Neural cell (in vitro differentiated cells): ENCODE results near the gene SLC44A1. TPM values are rescaled to one million over a fixed set of nuclear protein-coding genes. Genes with fewer than 3 reads are reported as not detected.
"Not testable (repeated sequence)": the region's sequence is repeated elsewhere in the genome, so short reads cannot be mapped to it uniquely, and the experiment has no call there.

Source experiments
- H2AFZ ChIP-seq: fragments of 200-600, 300-800 bp; sonication (generic), shearing (Covaris generic); 2 replicates; pipeline ENCODE4 v1.6.0; 2014; ENCODE audit warnings: low read depth, mild to moderate bottlenecking, antibody characterized with exemption, low read length, moderate library complexity
- H3F3A ChIP-seq: fragments of 200-600 bp; shearing (Covaris generic); 2 replicates; pipeline ENCODE4 v1.6.1; 2016; ENCODE audit warnings: mild to moderate bottlenecking, moderate library complexity, mixed read lengths, antibody characterized with exemption, low read length; ENCODE audit not compliant: insufficient read depth, poor library complexity, severe bottlenecking
- H3K27ac ChIP-seq: fragments of 200-600, 300-800 bp; sonication (generic), shearing (Covaris generic); 2 replicates; pipeline ENCODE4 v1.5.1; 2014; ENCODE audit warnings: mild to moderate bottlenecking, low read length, moderate library complexity
- H3K27me3 ChIP-seq: fragments of 300-800, 200-600 bp; sonication (generic), shearing (Covaris generic); 2 replicates; pipeline ENCODE4 v1.6.0; 2014; ENCODE audit warnings: mild to moderate bottlenecking, low read depth, low read length, moderate library complexity; ENCODE audit not compliant: insufficient read depth
- H3K36me3 ChIP-seq: fragments of 300-800, 200-600 bp; sonication (generic), shearing (Covaris generic); 2 replicates; pipeline ENCODE4 v1.5.1; 2014; ENCODE audit warnings: mild to moderate bottlenecking, antibody characterized with exemption, low read length, moderate library complexity; ENCODE audit not compliant: insufficient read depth
- H3K4me2 ChIP-seq: fragments of 300-800, 200-600 bp; sonication (generic), shearing (Covaris generic); 2 replicates; pipeline ENCODE4 v1.6.0; 2014; ENCODE audit warnings: mild to moderate bottlenecking, low read length
- H3K4me3 ChIP-seq: fragments of 300-800, 200-600 bp; sonication (generic), shearing (Covaris generic); 2 replicates; pipeline ENCODE4 v1.5.1; 2014; ENCODE audit warnings: mild to moderate bottlenecking, low read length, moderate library complexity
- H3K79me2 ChIP-seq: fragments of 200-600 bp; shearing (Covaris generic); replicated peaks from 2 replicates; pipeline ENCODE4 v1.6.0; 2014; ENCODE audit warnings: mild to moderate bottlenecking, low read length, moderate library complexity; ENCODE audit not compliant: insufficient read depth
- H3K9ac ChIP-seq: fragments of 300-800, 200-600 bp; sonication (generic), shearing (Covaris generic); 2 replicates; pipeline ENCODE4 v1.6.1; 2016; ENCODE audit warnings: mild to moderate bottlenecking, low read length, mixed read lengths
- H3K9me2 ChIP-seq: fragments of 200-600 bp; shearing (Covaris generic); 2 replicates; pipeline ENCODE4 v1.6.1; 2016; ENCODE audit warnings: mild to moderate bottlenecking, low read length, mixed read lengths; ENCODE audit not compliant: insufficient read depth
- H3K9me3 ChIP-seq: fragments of 200-600, 300-800 bp; sonication (generic), shearing (Covaris generic); 2 replicates; pipeline ENCODE4 v1.6.1; 2016; ENCODE audit warnings: mild to moderate bottlenecking, mixed run types, low read length, moderate library complexity, mixed read lengths
- H4K20me1 ChIP-seq: fragments of 200-600 bp; shearing (Covaris generic); 2 replicates; pipeline ENCODE4 v1.6.1; 2016; ENCODE audit warnings: mild to moderate bottlenecking, mixed run types; ENCODE audit not compliant: insufficient read depth
- EP300 ChIP-seq: fragments of 450-650 bp; conservative IDR thresholded peaks from 2 replicates; pipeline ENCODE4 v1.6.1; 2014; ENCODE audit warnings: antibody characterized with exemption, mild to moderate bottlenecking, moderate library complexity; ENCODE audit not compliant: poor library complexity, severe bottlenecking
- EZH2 ChIP-seq: fragments of 200-600, 300-800 bp; shearing (Covaris generic), sonication (generic); IDR thresholded peaks from 2 replicates; pipeline ENCODE4 v1.6.1; 2014; ENCODE audit warnings: antibody characterized with exemption, low read length, borderline replicate concordance, mild to moderate bottlenecking; ENCODE audit not compliant: insufficient read depth, poor library complexity, severe bottlenecking
- MXI1 ChIP-seq: fragments of 450-650 bp; conservative IDR thresholded peaks from 2 replicates; pipeline ENCODE4 v1.6.1; 2014; ENCODE audit warnings: antibody characterized with exemption, mild to moderate bottlenecking; ENCODE audit not compliant: poor library complexity, severe bottlenecking
- POLR2AphosphoS5 ChIP-seq: IDR thresholded peaks from 2 replicates; pipeline ENCODE4 v1.6.1; 2012
- SMC3 ChIP-seq: fragments of 450-650 bp; conservative IDR thresholded peaks from 2 replicates; pipeline ENCODE4 v1.6.1; 2014; ENCODE audit warnings: antibody characterized with exemption, mild to moderate bottlenecking, moderate library complexity; ENCODE audit not compliant: poor library complexity
- TAF1 ChIP-seq: IDR thresholded peaks from 2 replicates; pipeline ENCODE4 v1.6.1; 2012; ENCODE audit warnings: low read depth
- polyA plus RNA-seq: library from polyadenylated mRNA; depleted of rRNA; stranded (reverse); fragments of >200 nt; gene quantifications from 2 replicates; pipeline ENCODE4 v1.2.3, GENCODE V29; 2014
- TF ChIP-seq, protein P1 (sequence below): IDR thresholded peaks from 2 replicates; pipeline ENCODE4 v1.6.1; 2012; ENCODE audit warnings: borderline replicate concordance
- TF ChIP-seq, protein P2 (sequence below): fragments of 450-650 bp; IDR thresholded peaks from 2 replicates; pipeline ENCODE4 v1.5.1; 2014; ENCODE audit warnings: antibody characterized with exemption, mild to moderate bottlenecking, moderate library complexity; ENCODE audit not compliant: poor library complexity, severe bottlenecking

Gene SLC44A1
- polyA plus RNA-seq, 1 donor from 2014 or later = 3.9 TPM

DNA sequence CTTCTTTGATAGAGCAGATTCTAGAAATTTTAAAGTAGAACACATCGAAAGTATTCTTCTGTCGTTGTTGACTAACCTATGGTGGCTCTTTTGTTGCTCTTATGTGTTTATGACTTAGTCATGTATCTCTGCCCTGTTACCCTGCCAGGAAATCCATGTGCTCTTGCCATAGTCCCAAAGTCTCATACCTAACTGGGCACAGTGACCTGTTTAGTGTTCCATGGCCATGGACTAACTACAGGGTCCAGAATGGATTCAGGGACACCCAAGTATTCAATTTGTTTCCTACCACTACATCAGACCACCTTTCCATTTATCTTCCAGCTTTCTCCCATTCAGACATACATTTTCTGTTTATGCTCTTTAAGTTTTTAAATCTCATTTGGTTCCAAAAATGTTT is 18.0 kb downstream of the SLC44A1 start:
- no peaks in the 10 kb centered on the region for H3K36me3 ChIP-seq
- H3K9ac ChIP-seq = no peak overlapping the region
- TF ChIP-seq, protein P1, sequence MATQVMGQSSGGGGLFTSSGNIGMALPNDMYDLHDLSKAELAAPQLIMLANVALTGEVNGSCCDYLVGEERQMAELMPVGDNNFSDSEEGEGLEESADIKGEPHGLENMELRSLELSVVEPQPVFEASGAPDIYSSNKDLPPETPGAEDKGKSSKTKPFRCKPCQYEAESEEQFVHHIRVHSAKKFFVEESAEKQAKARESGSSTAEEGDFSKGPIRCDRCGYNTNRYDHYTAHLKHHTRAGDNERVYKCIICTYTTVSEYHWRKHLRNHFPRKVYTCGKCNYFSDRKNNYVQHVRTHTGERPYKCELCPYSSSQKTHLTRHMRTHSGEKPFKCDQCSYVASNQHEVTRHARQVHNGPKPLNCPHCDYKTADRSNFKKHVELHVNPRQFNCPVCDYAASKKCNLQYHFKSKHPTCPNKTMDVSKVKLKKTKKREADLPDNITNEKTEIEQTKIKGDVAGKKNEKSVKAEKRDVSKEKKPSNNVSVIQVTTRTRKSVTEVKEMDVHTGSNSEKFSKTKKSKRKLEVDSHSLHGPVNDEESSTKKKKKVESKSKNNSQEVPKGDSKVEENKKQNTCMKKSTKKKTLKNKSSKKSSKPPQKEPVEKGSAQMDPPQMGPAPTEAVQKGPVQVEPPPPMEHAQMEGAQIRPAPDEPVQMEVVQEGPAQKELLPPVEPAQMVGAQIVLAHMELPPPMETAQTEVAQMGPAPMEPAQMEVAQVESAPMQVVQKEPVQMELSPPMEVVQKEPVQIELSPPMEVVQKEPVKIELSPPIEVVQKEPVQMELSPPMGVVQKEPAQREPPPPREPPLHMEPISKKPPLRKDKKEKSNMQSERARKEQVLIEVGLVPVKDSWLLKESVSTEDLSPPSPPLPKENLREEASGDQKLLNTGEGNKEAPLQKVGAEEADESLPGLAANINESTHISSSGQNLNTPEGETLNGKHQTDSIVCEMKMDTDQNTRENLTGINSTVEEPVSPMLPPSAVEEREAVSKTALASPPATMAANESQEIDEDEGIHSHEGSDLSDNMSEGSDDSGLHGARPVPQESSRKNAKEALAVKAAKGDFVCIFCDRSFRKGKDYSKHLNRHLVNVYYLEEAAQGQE = no peak
- TF ChIP-seq SMC3 (no peak), EZH2 (no peak), TAF1 (no peak), MXI1 (no peak)
- TF ChIP-seq, protein P2, sequence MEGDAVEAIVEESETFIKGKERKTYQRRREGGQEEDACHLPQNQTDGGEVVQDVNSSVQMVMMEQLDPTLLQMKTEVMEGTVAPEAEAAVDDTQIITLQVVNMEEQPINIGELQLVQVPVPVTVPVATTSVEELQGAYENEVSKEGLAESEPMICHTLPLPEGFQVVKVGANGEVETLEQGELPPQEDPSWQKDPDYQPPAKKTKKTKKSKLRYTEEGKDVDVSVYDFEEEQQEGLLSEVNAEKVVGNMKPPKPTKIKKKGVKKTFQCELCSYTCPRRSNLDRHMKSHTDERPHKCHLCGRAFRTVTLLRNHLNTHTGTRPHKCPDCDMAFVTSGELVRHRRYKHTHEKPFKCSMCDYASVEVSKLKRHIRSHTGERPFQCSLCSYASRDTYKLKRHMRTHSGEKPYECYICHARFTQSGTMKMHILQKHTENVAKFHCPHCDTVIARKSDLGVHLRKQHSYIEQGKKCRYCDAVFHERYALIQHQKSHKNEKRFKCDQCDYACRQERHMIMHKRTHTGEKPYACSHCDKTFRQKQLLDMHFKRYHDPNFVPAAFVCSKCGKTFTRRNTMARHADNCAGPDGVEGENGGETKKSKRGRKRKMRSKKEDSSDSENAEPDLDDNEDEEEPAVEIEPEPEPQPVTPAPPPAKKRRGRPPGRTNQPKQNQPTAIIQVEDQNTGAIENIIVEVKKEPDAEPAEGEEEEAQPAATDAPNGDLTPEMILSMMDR = no peak
- no peaks in the 10 kb centered on the region for H4K20me1 ChIP-seq
- no peak overlapping the region for H3K4me3 ChIP-seq
- H3K4me2 ChIP-seq = no peak overlapping the region
- no peaks in the 10 kb centered on the region for H3K9me3 ChIP-seq
- H3K79me2 ChIP-seq = no peaks in the 10 kb centered on the region
- no peak overlapping the region for H3K27ac ChIP-seq
- H3F3A ChIP-seq = no peaks in the 10 kb centered on the region
- no peaks in the 10 kb centered on the region for H3K9me2 ChIP-seq
- H2AFZ ChIP-seq = no peak overlapping the region
- no peaks in the 10 kb centered on the region for H3K27me3 ChIP-seq

DNA sequence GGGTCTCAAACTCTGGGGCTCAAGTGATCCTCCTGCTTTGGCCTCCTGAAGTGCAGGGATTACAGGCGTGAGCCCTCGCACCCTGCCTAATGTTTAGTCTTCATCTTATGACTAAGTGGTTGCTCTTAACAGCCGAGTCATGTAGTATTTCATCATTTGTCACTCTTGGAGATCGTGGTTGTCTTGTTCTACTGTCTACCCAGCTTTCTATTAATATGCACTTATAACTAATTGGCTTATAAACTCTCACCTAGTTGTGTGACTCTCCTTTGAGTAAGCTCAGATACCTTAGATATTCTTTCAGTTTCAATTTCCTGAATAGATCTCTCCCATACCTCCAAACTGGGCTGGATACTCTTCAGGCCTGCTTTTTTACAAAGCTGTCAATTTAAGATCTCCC is 19.9 kb downstream of the SLC44A1 start:
- no peaks in the 10 kb centered on the region for H3K79me2 ChIP-seq
- H3K4me2 ChIP-seq = no peak overlapping the region

DNA sequence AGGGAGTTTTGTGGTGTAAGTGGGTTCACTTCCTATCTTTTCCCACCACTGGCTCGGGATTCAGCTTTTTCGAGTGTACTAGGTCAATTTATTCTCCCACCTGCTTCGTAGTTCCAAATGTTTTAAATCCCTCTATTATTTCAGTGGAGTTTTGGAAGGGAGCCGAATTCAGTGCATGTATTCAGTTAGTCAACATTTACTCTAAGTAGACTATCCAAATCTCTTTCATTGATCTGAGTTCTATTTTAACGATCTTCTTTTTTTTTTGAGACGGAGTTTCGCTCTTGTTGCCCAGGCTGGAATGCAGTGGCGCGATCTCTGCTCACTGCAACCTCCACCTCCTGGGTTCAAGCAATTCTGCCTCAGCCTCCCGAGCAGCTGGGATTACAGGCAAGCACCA is 23.8 kb downstream of the SLC44A1 start:
- not testable (repeated sequence) for H3K4me3 ChIP-seq

More for the DNA sequence above, 19.9 kb downstream of the SLC44A1 start:
- TF ChIP-seq, protein P1 = no peak
- no peak for TF ChIP-seq EZH2
- TF ChIP-seq EP300 = no peak
- TF ChIP-seq MXI1 = no peak
- no peak for TF ChIP-seq SMC3
- TF ChIP-seq TAF1 = no peak
- no peak for TF ChIP-seq POLR2AphosphoS5
- TF ChIP-seq, protein P2 = no peak
- H2AFZ ChIP-seq = no peak overlapping the region
- H3K9me2 ChIP-seq = no peaks in the 10 kb centered on the region
- H3K9ac ChIP-seq = no peak overlapping the region
- H3K36me3 ChIP-seq = no peaks in the 10 kb centered on the region
- no peak overlapping the region for H3K27ac ChIP-seq
- no peaks in the 10 kb centered on the region for H3F3A ChIP-seq
- no peaks in the 10 kb centered on the region for H4K20me1 ChIP-seq
- H3K4me3 ChIP-seq = no peak overlapping the region
- no peaks in the 10 kb centered on the region for H3K27me3 ChIP-seq
- no peaks in the 10 kb centered on the region for H3K9me3 ChIP-seq

More for the DNA sequence above, 23.8 kb downstream of the SLC44A1 start:
- not testable (repeated sequence) for H3K9me3 ChIP-seq, H4K20me1 ChIP-seq, H3K79me2 ChIP-seq, H3F3A ChIP-seq, H3K4me2 ChIP-seq, H3K27ac ChIP-seq, H3K9ac ChIP-seq, H2AFZ ChIP-seq, H3K27me3 ChIP-seq, H3K36me3 ChIP-seq, H3K9me2 ChIP-seq
